ENCODE data around the gene KLHL5. TPM values are rescaled to one million over a fixed set of nuclear protein-coding genes. Genes with fewer than 3 reads are reported as not detected.
A peak's percentile ranks its signal among the peaks of the same experiment; 100 is the strongest.

The KLHL5 gene
- total and polyA plus RNA-seq, 2 donors (not counting 1 experiment from before 2014, with no cell fraction given), result 22.6 to 90.0 TPM

DNA sequence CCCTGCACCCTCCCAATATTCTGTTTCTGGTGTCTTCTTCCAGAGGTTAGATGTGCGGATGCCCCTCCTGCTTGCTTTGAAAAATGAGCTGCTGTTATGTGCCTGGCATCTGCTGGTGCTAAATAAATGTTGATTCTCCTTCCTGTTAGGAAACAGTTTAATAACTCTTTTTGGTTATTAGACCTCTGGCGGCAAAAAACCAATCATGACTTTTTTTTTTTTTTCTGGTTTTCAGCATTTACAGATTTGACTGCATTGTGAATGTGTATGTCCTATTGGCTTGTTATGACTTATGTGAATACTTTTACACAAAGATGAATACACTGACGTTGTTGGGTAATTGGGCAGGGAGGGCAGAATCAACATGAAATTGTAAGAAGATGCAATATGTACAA is 16.2 kb upstream of the KLHL5 start:
- DNase-seq (peak; percentile 58), ATAC-seq (ENCODE audit: low read depth) (no peak)
- Histone ChIP-seq H3K9me3 (ENCODE audit: control extremely low read depth in 1 of 3, control insufficient read depth in 2 of 3, insufficient read depth in 1 of 3, low read length in 2 of 3) (no peaks in the 10 kb centered on the region), H3K79me2 (ENCODE audit: control insufficient read depth, insufficient read depth, low read length) (peaks cover 55% of the 10 kb centered on the region), H2AFZ (ENCODE audit: insufficient read depth, low read depth, low read length, poor library complexity, severe bottlenecking) (peak overlapping the region; percentile 64), H3K27ac (ENCODE audit: low read length in 2 of 2) (peak overlapping the region; percentile 55 to 95), H3K9ac (ENCODE audit: low read length) (peak overlapping the region; percentile 77), H3K4me1 (ENCODE audit: control insufficient read depth in 2 of 2, insufficient read depth in 2 of 2, low read length in 2 of 2) (peaks cover 46 to 48% of the 10 kb centered on the region in 2 donors), H3K4me3 (ENCODE audit: control extremely low read depth in 1 of 5, extremely low read depth in 1 of 5, insufficient read depth in 1 of 5, low read depth in 2 of 5, low read length in 4 of 5) (peak overlapping the region; percentile 43 to 90 (median 67)), H3K27me3 (replicated peaks in 1 of 4; ENCODE audit: control extremely low read depth in 1 of 4, control insufficient read depth in 3 of 4, insufficient read depth in 4 of 4, low read length in 3 of 4) (no peaks in the 10 kb centered on the region), H3K36me3 (replicated peaks in 1 of 2; ENCODE audit: control extremely low read depth in 1 of 2, control insufficient read depth in 1 of 2, extremely low read depth in 1 of 2, insufficient read depth in 2 of 2, low read length in 1 of 2) (peaks cover 0 to 4% of the 10 kb centered on the region in 2 experiments), H3K4me2 (replicated peaks; ENCODE audit: low read depth, low read length, poor library complexity, severe bottlenecking) (peak overlapping the region; percentile 80), H4K20me1 (ENCODE audit: control insufficient read depth, insufficient read depth, low read length, poor library complexity, severe bottlenecking) (peaks cover 24% of the 10 kb centered on the region)
- peaks cover 63% of the 10 kb centered on the region for H3K4me1 Mint-ChIP-seq
- no peaks in the 10 kb centered on the region for H3K27me3 Mint-ChIP-seq
- no peak for TF ChIP-seq EZH2 (IDR thresholded peaks at IDR 0.05; ENCODE audit: borderline replicate concordance, insufficient read depth, low read depth, low read length, poor library complexity, severe bottlenecking)
- TF ChIP-seq, protein P1, sequence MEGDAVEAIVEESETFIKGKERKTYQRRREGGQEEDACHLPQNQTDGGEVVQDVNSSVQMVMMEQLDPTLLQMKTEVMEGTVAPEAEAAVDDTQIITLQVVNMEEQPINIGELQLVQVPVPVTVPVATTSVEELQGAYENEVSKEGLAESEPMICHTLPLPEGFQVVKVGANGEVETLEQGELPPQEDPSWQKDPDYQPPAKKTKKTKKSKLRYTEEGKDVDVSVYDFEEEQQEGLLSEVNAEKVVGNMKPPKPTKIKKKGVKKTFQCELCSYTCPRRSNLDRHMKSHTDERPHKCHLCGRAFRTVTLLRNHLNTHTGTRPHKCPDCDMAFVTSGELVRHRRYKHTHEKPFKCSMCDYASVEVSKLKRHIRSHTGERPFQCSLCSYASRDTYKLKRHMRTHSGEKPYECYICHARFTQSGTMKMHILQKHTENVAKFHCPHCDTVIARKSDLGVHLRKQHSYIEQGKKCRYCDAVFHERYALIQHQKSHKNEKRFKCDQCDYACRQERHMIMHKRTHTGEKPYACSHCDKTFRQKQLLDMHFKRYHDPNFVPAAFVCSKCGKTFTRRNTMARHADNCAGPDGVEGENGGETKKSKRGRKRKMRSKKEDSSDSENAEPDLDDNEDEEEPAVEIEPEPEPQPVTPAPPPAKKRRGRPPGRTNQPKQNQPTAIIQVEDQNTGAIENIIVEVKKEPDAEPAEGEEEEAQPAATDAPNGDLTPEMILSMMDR (IDR thresholded peaks at IDR 0.05), result peak; percentile 31
- WGBS (ENCODE audit: insufficient coverage), result no CpG with 5 or more reads among the region's 3 CpGs
- no peaks in the 10 kb centered on the region for H3K9me3 Mint-ChIP-seq (ENCODE audit: insufficient read depth)
- intact Hi-C loops (cut with micrococcal nuclease), result loop anchor here (2.0 to 10.0 kb wide), 7 partner anchors 15 to 1259 kb away; partner anchors contain the start of gene PDS5A
- peak overlapping the region; percentile 86 for H3K27ac Mint-ChIP-seq
- ChIA-PET POLR2A (interaction anchor here (0.6 to 3.8 kb wide), 7 partner anchors 13 to 1053 kb away, joined by 3 to 30 read pairs (median 4); partner anchors contain the start of gene TMEM156), CTCF (interaction anchor here (0.7 to 6.6 kb wide), 12 partner anchors 9 to 290 kb away, joined by 3 to 55 read pairs (median 4); no protein-coding TSS in a partner anchor)
- peak overlapping the region; percentile 89 for H3K4me3 Mint-ChIP-seq

DNA sequence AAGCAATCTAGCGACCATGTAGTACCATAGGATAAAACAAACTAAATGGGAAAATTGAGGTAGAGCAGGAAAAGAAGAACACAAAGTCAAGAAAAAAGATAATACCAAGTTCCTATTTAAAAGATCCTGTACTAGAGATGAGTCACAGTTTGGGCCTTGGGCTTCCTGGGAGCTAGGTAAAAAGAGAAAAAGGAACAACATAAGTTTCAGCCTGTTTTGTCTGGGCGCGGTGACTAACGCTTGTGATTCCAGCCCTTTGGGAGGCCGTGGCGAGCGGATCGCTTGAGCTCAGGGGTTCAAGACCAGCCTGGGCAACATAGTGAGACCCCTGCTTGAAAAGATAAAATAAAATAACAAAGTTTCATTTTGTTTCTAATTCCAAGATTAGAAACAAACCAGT is 15.8 kb upstream of the KLHL5 start:
- Histone ChIP-seq H3K36me3 (replicated peaks in 1 of 2; ENCODE audit: control extremely low read depth in 1 of 2, control insufficient read depth in 1 of 2, extremely low read depth in 1 of 2, insufficient read depth in 2 of 2, low read length in 1 of 2) (peaks cover 0 to 6% of the 10 kb centered on the region in 2 experiments), H3K4me2 (replicated peaks; ENCODE audit: low read depth, low read length, poor library complexity, severe bottlenecking) (peak overlapping the region; percentile 80), H3K9me3 (ENCODE audit: control extremely low read depth in 1 of 3, control insufficient read depth in 2 of 3, insufficient read depth in 1 of 3, low read length in 2 of 3) (no peaks in the 10 kb centered on the region), H3K27me3 (replicated peaks in 1 of 4; ENCODE audit: control extremely low read depth in 1 of 4, control insufficient read depth in 3 of 4, insufficient read depth in 4 of 4, low read length in 3 of 4) (no peaks in the 10 kb centered on the region), H3K9ac (ENCODE audit: low read length) (peak overlapping the region; percentile 77), H4K20me1 (ENCODE audit: control insufficient read depth, insufficient read depth, low read length, poor library complexity, severe bottlenecking) (peaks cover 26% of the 10 kb centered on the region), H3K4me1 (ENCODE audit: control insufficient read depth in 2 of 2, insufficient read depth in 2 of 2, low read length in 2 of 2) (peaks cover 50% of the 10 kb centered on the region in 2 donors), H3K27ac (ENCODE audit: low read length in 2 of 2) (peak overlapping the region; percentile 55 to 95), H3K79me2 (ENCODE audit: control insufficient read depth, insufficient read depth, low read length) (peaks cover 59% of the 10 kb centered on the region), H3K4me3 (ENCODE audit: control extremely low read depth in 1 of 5, extremely low read depth in 1 of 5, insufficient read depth in 1 of 5, low read depth in 2 of 5, low read length in 4 of 5) (peak overlapping the region in 4 of 5 experiments; percentile 66 to 90 (median 71)), H2AFZ (ENCODE audit: insufficient read depth, low read depth, low read length, poor library complexity, severe bottlenecking) (peak overlapping the region; percentile 64)
- TF ChIP-seq EZH2 (IDR thresholded peaks at IDR 0.05; ENCODE audit: borderline replicate concordance, insufficient read depth, low read depth, low read length, poor library complexity, severe bottlenecking), result no peak
- TF ChIP-seq, protein P1 (IDR thresholded peaks at IDR 0.05), result no peak
- intact Hi-C loops (cut with micrococcal nuclease), result loop anchor here (2.0 to 10.0 kb wide), 5 partner anchors 15 to 1259 kb away; partner anchors contain the start of gene PDS5A
- H3K9me3 Mint-ChIP-seq (ENCODE audit: insufficient read depth), result no peaks in the 10 kb centered on the region
- ChIA-PET POLR2A (interaction anchor here (0.7 to 1.5 kb wide), 3 partner anchors 15 to 61 kb away, joined by 4 to 5 read pairs (median 4); no protein-coding TSS in a partner anchor), CTCF (interaction anchor here (1.0 to 6.6 kb wide), 8 partner anchors 9 to 287 kb away, joined by 3 to 55 read pairs (median 11); no protein-coding TSS in a partner anchor)
- H3K27ac Mint-ChIP-seq, result peak overlapping the region; percentile 86
- DNase-seq (peak; percentile 35), ATAC-seq (ENCODE audit: low read depth) (no peak)
- peaks cover 68% of the 10 kb centered on the region for H3K4me1 Mint-ChIP-seq
- no peaks in the 10 kb centered on the region for H3K27me3 Mint-ChIP-seq
- no CpG with 5 or more reads among the region's 8 CpGs for WGBS (ENCODE audit: insufficient coverage)
- H3K4me3 Mint-ChIP-seq, result peak overlapping the region; percentile 89
